GM12878 (cell line): Measurements from ENCODE around the gene AJM1. TPM values are rescaled to one million over a fixed set of nuclear protein-coding genes. Genes with fewer than 3 reads are reported as not detected.

Experiments used
- BHLHE40 ChIP-seq, 2 experiments: fragments of 450-650 bp in 1 of 2; IDR thresholded peaks; 2 replicates each; pipeline ENCODE4 v1.6.1; 2011 to 2017; ENCODE audit warnings: low read depth in 2 of 2, borderline replicate concordance in 1 of 2, improper control_type of control experiment in 1 of 2, low read length in 1 of 2, mild to moderate bottlenecking in 1 of 2
- GATAD2B ChIP-seq: fragments of 450-650 bp; conservative IDR thresholded peaks from 2 replicates; pipeline ENCODE4 v1.6.1; 2017; ENCODE audit warnings: low read depth, mild to moderate bottlenecking, moderate library complexity
- MTA3 ChIP-seq: IDR thresholded peaks from 2 replicates; pipeline ENCODE4 v1.6.1; 2012; ENCODE audit warnings: low read length, inconsistent platforms, borderline replicate concordance
- MXI1 ChIP-seq: fragments of 150-350 bp; IDR thresholded peaks from 2 replicates; pipeline ENCODE4 v1.6.1; 2011; ENCODE audit warnings: low read depth, mild to moderate bottlenecking, inconsistent platforms, low read length, improper control_type of control experiment
- NBN ChIP-seq: fragments of 450-650 bp; IDR thresholded peaks from 2 replicates; pipeline ENCODE4 v1.6.1; 2016
- SMARCA5 ChIP-seq: fragments of 450-650 bp; IDR thresholded peaks from 2 replicates; pipeline ENCODE4 v1.6.1; 2017; ENCODE audit warnings: mild to moderate bottlenecking
- YY1 ChIP-seq: IDR thresholded peaks from 2 replicates; pipeline ENCODE4 v1.6.1; 2011; ENCODE audit warnings: low read depth, mild to moderate bottlenecking, low read length
- ZNF207 ChIP-seq: fragments of 450-650 bp; IDR thresholded peaks from 2 replicates; pipeline ENCODE4 v1.6.1; 2014; ENCODE audit warnings: antibody characterized with exemption, mild to moderate bottlenecking, borderline replicate concordance
- polyA plus RNA-seq, 11 experiments: library from polyadenylated mRNA; depleted of rRNA in 4 of 11; unstranded in 6 of 11; stranded (reverse) in 5 of 11; fragments of >200 nt; fragmentation: Nextera tagmentation in 4 of 11; fragmentation: Illumina TruSeq in 1 of 11; extraction: Ambion mirVana in 4 of 11; extraction: Trizol in 1 of 11; gene quantifications; 1 replicate in 1 of 11; 2 replicates in 10 of 11; pipeline versions ENCODE4 v1.2.1 to v1.2.3, GENCODE V29; 2011 to 2016; ENCODE audit warnings: inconsistent platforms in 2 of 11, missing spikeins in 2 of 11, low read depth in 1 of 11
- total RNA-seq, 4 experiments: library from RNA; depleted of rRNA in 3 of 4; stranded (reverse); fragments of >200 nt in 3 of 4; fragmentation: Illumina TruSeq in 1 of 4; extraction: Trizol in 1 of 4; gene quantifications; 2 replicates each; pipeline versions ENCODE4 v1.2.1 to v1.2.3, GENCODE V29; 2013 to 2021
- TF ChIP-seq, protein P1 (sequence below): fragments of 450-650 bp; conservative IDR thresholded peaks from 2 replicates; pipeline ENCODE4 v1.6.1; 2017; ENCODE audit warnings: mild to moderate bottlenecking, moderate library complexity
- TF ChIP-seq, protein P2 (sequence below): fragments of 450-650 bp; IDR thresholded peaks from 2 replicates; pipeline ENCODE4 v1.6.1; 2017; ENCODE audit warnings: low read depth, mild to moderate bottlenecking, moderate library complexity
- TF ChIP-seq, protein P3 (sequence below): fragments of 450-650 bp; IDR thresholded peaks from 2 replicates; pipeline ENCODE4 v1.6.1; 2017; ENCODE audit warnings: mild to moderate bottlenecking, moderate library complexity
- TF ChIP-seq, protein P4 (sequence below): IDR thresholded peaks from 2 replicates; pipeline ENCODE4 v1.6.1; 2012; ENCODE audit warnings: low read depth, low read length, improper control_type of control experiment
- TF ChIP-seq, protein P5 (sequence below): fragments of 450-650 bp; IDR thresholded peaks from 2 replicates; pipeline ENCODE4 v1.6.1; 2016; ENCODE audit warnings: mild to moderate bottlenecking
- TF ChIP-seq, protein P6 (sequence below): IDR thresholded peaks from 2 replicates; pipeline ENCODE4 v1.6.1; 2011; ENCODE audit warnings: borderline replicate concordance, low read depth, mild to moderate bottlenecking, moderate library complexity, low read length; ENCODE audit not compliant: insufficient read depth, poor library complexity, severe bottlenecking

The AJM1 gene
- total and polyA plus RNA-seq, 10 of the 15 experiments (the other 5 are each of a cell fraction or from before 2014, with no cell fraction given) = 0.06 to 2.5 (median 1.0) TPM; not detected in 2

DNA sequence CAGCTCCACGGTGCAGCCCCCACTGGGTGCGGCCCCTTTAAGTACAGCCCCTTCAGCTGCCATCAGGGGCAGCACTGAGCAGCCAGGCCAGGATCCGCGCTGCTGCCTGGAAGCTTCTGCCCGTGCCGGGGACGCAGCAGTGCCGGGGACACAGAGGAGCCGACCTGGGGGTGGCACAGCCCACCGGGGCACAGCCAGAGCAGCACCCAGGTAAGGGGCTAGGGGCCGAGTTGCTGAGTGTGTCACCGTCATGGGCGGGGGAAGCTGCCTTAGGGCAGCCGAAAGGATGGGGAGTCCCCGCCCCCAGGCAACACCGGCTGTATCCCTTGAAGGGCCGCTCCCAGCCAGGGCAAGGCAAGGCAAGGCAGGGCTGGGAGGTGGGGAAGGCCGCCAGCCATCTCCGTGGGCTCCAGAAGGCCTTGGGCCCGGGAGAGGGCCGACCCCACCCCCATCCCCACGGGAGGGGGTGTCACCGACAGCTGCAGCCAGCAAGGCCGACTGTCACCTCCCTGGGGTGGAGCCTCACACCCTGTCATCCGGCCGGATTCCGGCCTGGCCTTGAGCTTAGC lies at the start of gene AJM1 (continued):
- TF ChIP-seq, protein P1, sequence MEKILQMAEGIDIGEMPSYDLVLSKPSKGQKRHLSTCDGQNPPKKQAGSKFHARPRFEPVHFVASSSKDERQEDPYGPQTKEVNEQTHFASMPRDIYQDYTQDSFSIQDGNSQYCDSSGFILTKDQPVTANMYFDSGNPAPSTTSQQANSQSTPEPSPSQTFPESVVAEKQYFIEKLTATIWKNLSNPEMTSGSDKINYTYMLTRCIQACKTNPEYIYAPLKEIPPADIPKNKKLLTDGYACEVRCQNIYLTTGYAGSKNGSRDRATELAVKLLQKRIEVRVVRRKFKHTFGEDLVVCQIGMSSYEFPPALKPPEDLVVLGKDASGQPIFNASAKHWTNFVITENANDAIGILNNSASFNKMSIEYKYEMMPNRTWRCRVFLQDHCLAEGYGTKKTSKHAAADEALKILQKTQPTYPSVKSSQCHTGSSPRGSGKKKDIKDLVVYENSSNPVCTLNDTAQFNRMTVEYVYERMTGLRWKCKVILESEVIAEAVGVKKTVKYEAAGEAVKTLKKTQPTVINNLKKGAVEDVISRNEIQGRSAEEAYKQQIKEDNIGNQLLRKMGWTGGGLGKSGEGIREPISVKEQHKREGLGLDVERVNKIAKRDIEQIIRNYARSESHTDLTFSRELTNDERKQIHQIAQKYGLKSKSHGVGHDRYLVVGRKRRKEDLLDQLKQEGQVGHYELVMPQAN = peak; percentile 53
- TF ChIP-seq, protein P2, sequence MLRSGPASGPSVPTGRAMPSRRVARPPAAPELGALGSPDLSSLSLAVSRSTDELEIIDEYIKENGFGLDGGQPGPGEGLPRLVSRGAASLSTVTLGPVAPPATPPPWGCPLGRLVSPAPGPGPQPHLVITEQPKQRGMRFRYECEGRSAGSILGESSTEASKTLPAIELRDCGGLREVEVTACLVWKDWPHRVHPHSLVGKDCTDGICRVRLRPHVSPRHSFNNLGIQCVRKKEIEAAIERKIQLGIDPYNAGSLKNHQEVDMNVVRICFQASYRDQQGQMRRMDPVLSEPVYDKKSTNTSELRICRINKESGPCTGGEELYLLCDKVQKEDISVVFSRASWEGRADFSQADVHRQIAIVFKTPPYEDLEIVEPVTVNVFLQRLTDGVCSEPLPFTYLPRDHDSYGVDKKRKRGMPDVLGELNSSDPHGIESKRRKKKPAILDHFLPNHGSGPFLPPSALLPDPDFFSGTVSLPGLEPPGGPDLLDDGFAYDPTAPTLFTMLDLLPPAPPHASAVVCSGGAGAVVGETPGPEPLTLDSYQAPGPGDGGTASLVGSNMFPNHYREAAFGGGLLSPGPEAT = peak; percentile 82
- TF ChIP-seq, protein P3, sequence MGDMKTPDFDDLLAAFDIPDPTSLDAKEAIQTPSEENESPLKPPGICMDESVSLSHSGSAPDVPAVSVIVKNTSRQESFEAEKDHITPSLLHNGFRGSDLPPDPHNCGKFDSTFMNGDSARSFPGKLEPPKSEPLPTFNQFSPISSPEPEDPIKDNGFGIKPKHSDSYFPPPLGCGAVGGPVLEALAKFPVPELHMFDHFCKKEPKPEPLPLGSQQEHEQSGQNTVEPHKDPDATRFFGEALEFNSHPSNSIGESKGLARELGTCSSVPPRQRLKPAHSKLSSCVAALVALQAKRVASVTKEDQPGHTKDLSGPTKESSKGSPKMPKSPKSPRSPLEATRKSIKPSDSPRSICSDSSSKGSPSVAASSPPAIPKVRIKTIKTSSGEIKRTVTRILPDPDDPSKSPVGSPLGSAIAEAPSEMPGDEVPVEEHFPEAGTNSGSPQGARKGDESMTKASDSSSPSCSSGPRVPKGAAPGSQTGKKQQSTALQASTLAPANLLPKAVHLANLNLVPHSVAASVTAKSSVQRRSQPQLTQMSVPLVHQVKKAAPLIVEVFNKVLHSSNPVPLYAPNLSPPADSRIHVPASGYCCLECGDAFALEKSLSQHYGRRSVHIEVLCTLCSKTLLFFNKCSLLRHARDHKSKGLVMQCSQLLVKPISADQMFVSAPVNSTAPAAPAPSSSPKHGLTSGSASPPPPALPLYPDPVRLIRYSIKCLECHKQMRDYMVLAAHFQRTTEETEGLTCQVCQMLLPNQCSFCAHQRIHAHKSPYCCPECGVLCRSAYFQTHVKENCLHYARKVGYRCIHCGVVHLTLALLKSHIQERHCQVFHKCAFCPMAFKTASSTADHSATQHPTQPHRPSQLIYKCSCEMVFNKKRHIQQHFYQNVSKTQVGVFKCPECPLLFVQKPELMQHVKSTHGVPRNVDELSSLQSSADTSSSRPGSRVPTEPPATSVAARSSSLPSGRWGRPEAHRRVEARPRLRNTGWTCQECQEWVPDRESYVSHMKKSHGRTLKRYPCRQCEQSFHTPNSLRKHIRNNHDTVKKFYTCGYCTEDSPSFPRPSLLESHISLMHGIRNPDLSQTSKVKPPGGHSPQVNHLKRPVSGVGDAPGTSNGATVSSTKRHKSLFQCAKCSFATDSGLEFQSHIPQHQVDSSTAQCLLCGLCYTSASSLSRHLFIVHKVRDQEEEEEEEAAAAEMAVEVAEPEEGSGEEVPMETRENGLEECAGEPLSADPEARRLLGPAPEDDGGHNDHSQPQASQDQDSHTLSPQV = 0 out of 2 replicates have a peak, but pooled peaks have one; percentile 80
- TF ChIP-seq MXI1 (peak; percentile 45; the same call in 1 of the 2 replicates), NBN (peak; percentile 83), YY1 (0 out of 2 replicates have a peak, but pooled peaks have one; percentile 49), BHLHE40 (IDR thresholded peaks at IDR 0.05; ENCODE audit: borderline replicate concordance in 1 of 2, low read depth in 2 of 2, low read length in 1 of 2) (peak; percentile 77 to 95; a peak in 3 of 4 replicates), ZNF207 (peak; percentile 73; the same call in 1 of the 2 replicates), MTA3 (0 out of 2 replicates have a peak, but pooled peaks have one; percentile 23), SMARCA5 (peak; percentile 98), GATAD2B (peak; percentile 44; the same call in 1 of the 2 replicates)
- TF ChIP-seq, protein P4, sequence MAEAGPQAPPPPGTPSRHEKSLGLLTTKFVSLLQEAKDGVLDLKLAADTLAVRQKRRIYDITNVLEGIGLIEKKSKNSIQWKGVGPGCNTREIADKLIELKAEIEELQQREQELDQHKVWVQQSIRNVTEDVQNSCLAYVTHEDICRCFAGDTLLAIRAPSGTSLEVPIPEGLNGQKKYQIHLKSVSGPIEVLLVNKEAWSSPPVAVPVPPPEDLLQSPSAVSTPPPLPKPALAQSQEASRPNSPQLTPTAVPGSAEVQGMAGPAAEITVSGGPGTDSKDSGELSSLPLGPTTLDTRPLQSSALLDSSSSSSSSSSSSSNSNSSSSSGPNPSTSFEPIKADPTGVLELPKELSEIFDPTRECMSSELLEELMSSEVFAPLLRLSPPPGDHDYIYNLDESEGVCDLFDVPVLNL = peak; percentile 34; the same call in 1 of the 2 replicates
- TF ChIP-seq, protein P5, sequence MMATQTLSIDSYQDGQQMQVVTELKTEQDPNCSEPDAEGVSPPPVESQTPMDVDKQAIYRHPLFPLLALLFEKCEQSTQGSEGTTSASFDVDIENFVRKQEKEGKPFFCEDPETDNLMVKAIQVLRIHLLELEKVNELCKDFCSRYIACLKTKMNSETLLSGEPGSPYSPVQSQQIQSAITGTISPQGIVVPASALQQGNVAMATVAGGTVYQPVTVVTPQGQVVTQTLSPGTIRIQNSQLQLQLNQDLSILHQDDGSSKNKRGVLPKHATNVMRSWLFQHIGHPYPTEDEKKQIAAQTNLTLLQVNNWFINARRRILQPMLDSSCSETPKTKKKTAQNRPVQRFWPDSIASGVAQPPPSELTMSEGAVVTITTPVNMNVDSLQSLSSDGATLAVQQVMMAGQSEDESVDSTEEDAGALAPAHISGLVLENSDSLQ = 0 out of 2 replicates have a peak, but pooled peaks have one; percentile 8
- TF ChIP-seq, protein P6, sequence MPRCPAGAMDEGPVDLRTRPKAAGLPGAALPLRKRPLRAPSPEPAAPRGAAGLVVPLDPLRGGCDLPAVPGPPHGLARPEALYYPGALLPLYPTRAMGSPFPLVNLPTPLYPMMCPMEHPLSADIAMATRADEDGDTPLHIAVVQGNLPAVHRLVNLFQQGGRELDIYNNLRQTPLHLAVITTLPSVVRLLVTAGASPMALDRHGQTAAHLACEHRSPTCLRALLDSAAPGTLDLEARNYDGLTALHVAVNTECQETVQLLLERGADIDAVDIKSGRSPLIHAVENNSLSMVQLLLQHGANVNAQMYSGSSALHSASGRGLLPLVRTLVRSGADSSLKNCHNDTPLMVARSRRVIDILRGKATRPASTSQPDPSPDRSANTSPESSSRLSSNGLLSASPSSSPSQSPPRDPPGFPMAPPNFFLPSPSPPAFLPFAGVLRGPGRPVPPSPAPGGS = peak; percentile 62
